NOMO-1 treated with dmso at 0.1 percent for 144 hours (cell line): ENCODE data around the gene USH1C.

ENCODE experiments used
- DNase-seq: peaks from one replicate; lab custom pipeline; 2025; ENCODE audit not compliant: unreplicated experiment; lab: John Stamatoyannopoulos, UW

The USH1C gene

DNA sequence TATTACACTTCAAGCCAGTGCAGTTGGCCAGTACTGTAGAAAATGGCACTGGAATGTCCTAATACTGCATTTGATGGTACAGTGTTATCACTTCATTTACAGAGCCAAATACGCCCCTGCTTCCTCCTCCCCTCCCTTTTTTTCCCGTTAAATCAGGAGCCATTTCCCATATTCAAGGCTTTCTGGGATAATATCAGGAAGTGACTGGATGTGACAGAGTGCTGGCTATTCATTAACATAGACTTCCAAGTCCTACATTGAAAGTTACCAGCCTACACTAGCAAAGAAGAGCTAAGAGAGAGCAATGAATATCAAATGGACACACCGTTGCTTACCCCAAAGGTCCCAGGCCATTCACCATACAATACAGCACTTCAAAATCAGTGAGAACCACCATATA, 35.4 kb downstream of the USH1C start:
- no peak for DNase-seq

DNA sequence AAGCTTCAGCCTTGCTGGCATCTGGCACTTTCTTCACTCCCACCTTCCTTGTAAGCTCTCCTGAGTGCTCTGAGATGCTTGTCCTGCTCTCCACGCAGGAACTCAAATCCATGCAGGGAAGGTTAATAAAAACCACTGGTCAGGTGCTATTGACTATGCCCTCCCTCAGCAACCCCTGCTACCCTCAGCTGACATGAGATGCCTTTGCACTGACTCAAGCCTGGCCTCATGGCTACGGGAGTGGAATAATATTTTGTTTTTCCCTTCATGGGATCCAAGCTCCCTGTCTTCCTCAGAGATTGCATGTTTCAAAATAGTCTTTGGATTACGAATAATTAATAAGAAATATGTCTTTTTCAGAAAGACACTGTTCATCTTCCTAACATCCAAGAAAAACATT, 35.9 kb downstream of the USH1C start:
- no peak for DNase-seq

- DNase-seq: no peak
Observed at GRCh38 chr11:17507773-17508172, 36.4 kb downstream of the USH1C start.

GRCh38 chr11:17506942-17507341, 37.3 kb downstream of the USH1C start:
- no peak for DNase-seq

- no peak for DNase-seq
Observed at GRCh38 chr11:17506314-17506713, 37.9 kb downstream of the USH1C start.

- DNase-seq: no peak
Observed at GRCh38 chr11:17505146-17505545, 39.1 kb downstream of the USH1C start.

- peak; percentile 50 for DNase-seq
Observed at GRCh38 chr11:17504330-17505107, 39.7 kb downstream of the USH1C start.

- DNase-seq: no peak
Observed at GRCh38 chr11:17502630-17503029, 41.6 kb downstream of the USH1C start.

GRCh38 chr11:17500673-17501072, 43.5 kb downstream of the USH1C start:
- no peak for DNase-seq

DNA sequence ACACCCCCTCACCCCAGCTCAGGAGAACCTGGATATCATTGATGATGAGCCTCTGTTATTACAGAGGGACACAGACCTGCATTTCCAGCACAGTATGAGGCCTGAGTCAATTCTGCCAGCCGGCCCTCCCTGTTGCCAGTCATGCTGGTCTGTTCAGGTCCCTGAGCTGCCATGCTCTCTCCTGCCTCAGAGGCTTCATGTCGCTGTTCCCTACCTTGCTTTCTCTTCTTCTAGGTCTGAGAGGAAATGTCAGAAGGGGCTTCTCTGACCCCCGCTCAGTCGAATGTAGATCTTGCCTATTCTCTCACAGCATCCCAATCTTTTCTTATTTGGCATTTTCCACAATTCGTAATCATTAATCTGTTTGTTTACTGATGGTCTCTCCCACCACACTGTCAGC, 45.7 kb downstream of the USH1C start:
- no peak for DNase-seq

GRCh38 chr11:17498058-17498457, 46.2 kb downstream of the USH1C start:
- peak; percentile 16 for DNase-seq

- DNase-seq: no peak
Observed at GRCh38 chr11:17496406-17496805, 47.8 kb downstream of the USH1C start.

- DNase-seq: no peak
Observed at GRCh38 chr11:17494019-17494418, 50.2 kb downstream of the USH1C start.

- no peak for DNase-seq
Observed at GRCh38 chr11:17490938-17491337, 53.3 kb downstream of the USH1C start.

GRCh38 chr11:17490232-17490631, 54.0 kb downstream of the USH1C start:
- DNase-seq: no peak

- DNase-seq: no peak
Observed at GRCh38 chr11:17489751-17490150, 54.5 kb downstream of the USH1C start.

DNA sequence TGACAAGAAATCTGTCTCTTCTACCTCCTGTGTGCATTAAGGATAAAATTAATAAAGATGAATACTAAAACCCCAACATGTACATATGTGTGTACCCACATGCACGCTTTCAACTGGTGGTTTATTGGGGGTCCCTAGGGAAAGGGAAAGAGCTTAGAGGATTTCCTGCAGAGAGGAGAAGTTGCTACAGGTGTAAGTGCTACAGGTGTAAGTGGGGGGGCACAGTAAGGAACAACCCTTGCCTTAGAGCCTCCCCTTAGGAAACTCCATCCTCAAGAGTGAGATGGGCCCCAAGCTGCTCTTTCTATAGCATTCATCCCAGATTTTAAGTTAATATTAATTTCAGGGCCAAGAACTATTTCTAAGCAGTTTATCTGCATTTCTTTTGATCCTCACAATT, 55.7 kb downstream of the USH1C start:
- DNase-seq: no peak

DNA sequence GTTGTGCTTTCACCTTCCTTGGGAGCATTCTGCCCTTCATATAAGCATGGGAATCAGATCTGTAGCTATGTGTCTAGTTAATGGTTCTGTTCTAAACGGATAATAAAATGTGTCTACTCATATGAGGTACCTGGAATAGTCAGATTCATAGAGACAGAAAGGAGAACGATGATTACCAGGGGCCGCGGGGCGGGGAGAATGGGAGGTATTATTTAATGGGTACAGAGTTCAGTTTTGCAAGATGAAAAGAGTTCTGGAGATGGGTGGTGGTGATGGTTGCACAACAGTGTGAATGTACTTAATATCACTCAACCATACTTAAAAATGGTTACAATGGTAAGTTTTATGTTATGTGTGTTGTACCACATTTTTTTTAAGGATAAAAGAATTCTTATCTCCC, 57.6 kb downstream of the USH1C start:
- DNase-seq: no peak

DNA sequence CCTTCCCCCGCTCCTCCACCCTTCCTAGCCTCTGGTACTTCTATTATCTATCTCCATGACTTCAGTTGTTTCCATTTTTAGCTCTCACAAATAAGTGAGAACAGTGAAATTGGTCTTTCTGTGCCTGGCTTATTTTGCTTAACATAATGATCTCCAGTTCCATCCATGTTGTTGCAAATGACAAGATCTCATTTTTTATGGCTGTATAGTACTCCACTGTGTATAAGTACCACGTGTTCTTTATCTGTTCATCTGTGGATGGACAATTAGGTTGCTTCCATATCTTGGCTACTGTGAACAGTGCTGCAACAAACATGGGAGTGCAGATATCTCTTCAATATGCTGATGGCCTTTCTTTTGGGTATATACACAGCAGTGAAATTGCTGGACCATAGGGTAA, 60.7 kb downstream of the USH1C start:
- no peak for DNase-seq

GRCh38 chr11:17481905-17482304, 62.3 kb downstream of the USH1C start:
- DNase-seq: no peak

GRCh38 chr11:17479284-17480214, 64.7 kb downstream of the USH1C start:
- DNase-seq: no peak

DNA sequence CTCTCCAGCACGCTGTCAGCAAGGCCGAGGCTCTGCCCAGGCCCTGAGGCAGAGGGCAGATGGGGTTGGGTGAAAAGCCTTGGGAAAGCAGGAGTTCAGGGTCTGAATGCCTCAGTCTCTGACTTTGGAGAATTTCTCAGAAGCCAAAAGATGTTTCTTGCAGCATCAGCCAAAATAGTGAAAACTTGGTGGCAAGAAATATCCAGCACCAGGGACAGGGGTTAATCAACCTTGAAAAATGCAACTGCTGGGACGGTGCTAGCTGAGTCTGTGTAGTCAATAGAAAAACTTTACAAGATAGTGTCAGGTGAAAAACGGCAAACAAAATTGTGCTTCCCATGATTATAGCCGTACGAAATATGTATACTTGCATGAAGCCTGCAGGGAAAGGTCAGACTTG, 66.1 kb downstream of the USH1C start:
- no peak for DNase-seq
